NB4 (cell line): ENCODE results near the gene CIDEC.
A peak's percentile ranks its signal among the peaks of the same experiment; 100 is the strongest.
"Not testable (repeated sequence)": the region's sequence is repeated elsewhere in the genome, so short reads cannot be mapped to it uniquely, and the experiment has no call there.

Experiments
- DNase-seq: peaks from one replicate; pipeline ENCODE4 v3.0.0; 2010; ENCODE audit warnings: low read depth
- H3K4me3 ChIP-seq: one replicate; pipeline ENCODE4 v1.5.1; 2011; ENCODE audit warnings: mild to moderate bottlenecking, low read depth, low read length, moderate library complexity
- CTCF ChIP-seq: IDR thresholded peaks from one replicate; pipeline ENCODE4 v1.5.1; 2012; ENCODE audit warnings: low read depth, low read length
- MAX ChIP-seq: IDR thresholded peaks from 2 replicates; pipeline ENCODE4 v1.6.1; 2011; ENCODE audit warnings: low read depth, low read length
- MYC ChIP-seq: IDR thresholded peaks from 2 replicates; pipeline ENCODE4 v1.6.1; 2011; ENCODE audit warnings: low read depth, low read length
- POLR2A ChIP-seq: IDR thresholded peaks from 2 replicates; pipeline ENCODE4 v1.6.1; 2011; ENCODE audit warnings: mild to moderate bottlenecking; ENCODE audit not compliant: insufficient read length; ENCODE audit errors: extremely low read depth

CIDEC gene

GRCh38 chr3:9852528-9852927 is 27.5 kb downstream of the CIDEC start:
- no peak for TF ChIP-seq MAX
- TF ChIP-seq POLR2A: no peak
- TF ChIP-seq MYC: no peak
- TF ChIP-seq CTCF: no peak
- no peak for DNase-seq
- H3K4me3 ChIP-seq: no peak overlapping the region

- DNase-seq, H3K4me3 ChIP-seq: not testable (repeated sequence)
These were observed 28.1 kb downstream of the CIDEC start for GRCh38 chr3:9851926-9852325.

- DNase-seq, H3K4me3 ChIP-seq: not testable (repeated sequence)
These were observed 28.7 kb downstream of the CIDEC start for GRCh38 chr3:9851383-9851782.

- not testable (repeated sequence) for H3K4me3 ChIP-seq
- TF ChIP-seq CTCF: peak; percentile 35
- DNase-seq: peak; percentile 53
These were observed 31.2 kb downstream of the CIDEC start for GRCh38 chr3:9848860-9849259.

GRCh38 chr3:9847870-9848269 is 32.2 kb downstream of the CIDEC start:
- H3K4me3 ChIP-seq: not testable (repeated sequence)

GRCh38 chr3:9846931-9847488 is 33.0 kb downstream of the CIDEC start:
- no peak for DNase-seq
- no peak overlapping the region for H3K4me3 ChIP-seq
- TF ChIP-seq CTCF (no peak), MAX (no peak), POLR2A (no peak), MYC (no peak)

More at GRCh38 chr3:9847870-9848269, 32.2 kb downstream of the CIDEC start:
- not testable (repeated sequence) for DNase-seq

- H3K4me3 ChIP-seq: no peak overlapping the region
- DNase-seq: no peak
- TF ChIP-seq CTCF: no peak
- TF ChIP-seq MAX: no peak
- no peak for TF ChIP-seq POLR2A
These were observed 33.8 kb downstream of the CIDEC start for GRCh38 chr3:9846231-9846630.
